ENCODE results near the gene HECW1. TPM values are rescaled to one million over a fixed set of nuclear protein-coding genes. Genes with fewer than 3 reads are reported as not detected.

Gene HECW1
- total RNA-seq, 4 donors from 2014 or later, result 0.83 to 3.9 (median 2.7) TPM; not detected in 1

DNA sequence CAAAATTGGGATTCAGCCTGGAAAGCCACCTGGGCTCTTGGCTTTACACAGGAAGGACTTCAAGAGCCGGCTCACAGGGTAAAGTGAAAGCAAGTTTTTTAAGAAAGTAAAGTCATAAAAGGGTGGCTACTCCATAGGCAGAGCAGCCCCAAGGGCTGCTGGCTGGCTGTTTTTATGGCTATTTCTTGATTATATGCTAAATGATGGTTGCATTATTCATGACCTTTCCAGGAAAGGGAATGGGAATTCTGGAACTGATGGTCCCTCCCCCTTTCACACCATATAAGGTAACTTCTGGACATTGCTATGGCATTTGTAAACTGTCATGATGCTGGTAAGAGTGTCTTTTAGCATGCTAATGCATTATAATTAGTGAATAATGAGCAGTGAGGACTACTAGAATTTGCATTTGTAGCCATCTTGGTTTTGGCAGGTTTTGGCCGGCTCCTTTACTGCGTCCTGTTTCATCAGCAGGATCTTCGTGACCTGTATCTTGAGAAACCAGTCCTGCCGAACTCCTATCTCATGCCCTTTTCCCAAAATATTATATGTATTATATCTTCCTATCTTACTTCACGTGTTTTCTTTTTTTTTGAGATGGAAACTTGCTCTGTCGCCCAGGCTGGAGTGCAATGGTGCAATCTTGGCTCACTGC, 80.5 kb downstream of the HECW1 start:
- no peaks in the 10 kb centered on the region for H3K9me3 ChIP-seq
- no peaks in the 10 kb centered on the region for H3K4me1 ChIP-seq
- no peak overlapping the region for H3K4me3 ChIP-seq
- H3K36me3 ChIP-seq, result no peaks in the 10 kb centered on the region
- no peak overlapping the region for H3K27ac ChIP-seq
- no peaks in the 10 kb centered on the region for H3K27me3 ChIP-seq
- no peak for DNase-seq
- TF ChIP-seq, protein P1, sequence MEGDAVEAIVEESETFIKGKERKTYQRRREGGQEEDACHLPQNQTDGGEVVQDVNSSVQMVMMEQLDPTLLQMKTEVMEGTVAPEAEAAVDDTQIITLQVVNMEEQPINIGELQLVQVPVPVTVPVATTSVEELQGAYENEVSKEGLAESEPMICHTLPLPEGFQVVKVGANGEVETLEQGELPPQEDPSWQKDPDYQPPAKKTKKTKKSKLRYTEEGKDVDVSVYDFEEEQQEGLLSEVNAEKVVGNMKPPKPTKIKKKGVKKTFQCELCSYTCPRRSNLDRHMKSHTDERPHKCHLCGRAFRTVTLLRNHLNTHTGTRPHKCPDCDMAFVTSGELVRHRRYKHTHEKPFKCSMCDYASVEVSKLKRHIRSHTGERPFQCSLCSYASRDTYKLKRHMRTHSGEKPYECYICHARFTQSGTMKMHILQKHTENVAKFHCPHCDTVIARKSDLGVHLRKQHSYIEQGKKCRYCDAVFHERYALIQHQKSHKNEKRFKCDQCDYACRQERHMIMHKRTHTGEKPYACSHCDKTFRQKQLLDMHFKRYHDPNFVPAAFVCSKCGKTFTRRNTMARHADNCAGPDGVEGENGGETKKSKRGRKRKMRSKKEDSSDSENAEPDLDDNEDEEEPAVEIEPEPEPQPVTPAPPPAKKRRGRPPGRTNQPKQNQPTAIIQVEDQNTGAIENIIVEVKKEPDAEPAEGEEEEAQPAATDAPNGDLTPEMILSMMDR (IDR thresholded peaks at IDR 0.05), result no peak

DNA sequence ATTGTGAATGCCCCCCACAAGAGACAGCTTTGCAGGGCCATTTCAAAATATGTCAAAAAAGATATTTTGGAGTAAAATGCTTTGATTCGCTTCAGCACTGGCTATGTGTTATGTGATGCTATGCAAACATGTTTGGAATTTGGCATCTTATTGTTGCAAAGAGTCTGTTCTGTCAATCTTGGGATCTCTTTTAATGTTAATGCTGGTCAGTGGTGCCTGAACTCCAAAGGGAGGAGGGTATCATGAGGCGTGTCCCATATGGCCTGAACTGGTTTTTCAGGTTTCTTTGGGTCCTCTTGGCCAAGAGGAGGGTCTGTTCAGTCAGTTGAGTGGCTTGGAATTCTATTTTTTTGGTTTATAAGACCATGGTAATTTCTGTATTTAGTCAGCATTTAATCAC, 81.4 kb downstream of the HECW1 start:
- H3K4me3 ChIP-seq, result no peak overlapping the region
- H3K9me3 ChIP-seq, result no peaks in the 10 kb centered on the region
- TF ChIP-seq, protein P1 (IDR thresholded peaks at IDR 0.05), result no peak
- TF ChIP-seq POLR2A (IDR thresholded peaks at IDR 0.05), result no peak
- H3K4me1 ChIP-seq, result no peaks in the 10 kb centered on the region
- no peaks in the 10 kb centered on the region for H3K36me3 ChIP-seq
- DNase-seq, result no peak
- no peaks in the 10 kb centered on the region for H3K27me3 ChIP-seq
- no peak overlapping the region for H3K27ac ChIP-seq

DNA sequence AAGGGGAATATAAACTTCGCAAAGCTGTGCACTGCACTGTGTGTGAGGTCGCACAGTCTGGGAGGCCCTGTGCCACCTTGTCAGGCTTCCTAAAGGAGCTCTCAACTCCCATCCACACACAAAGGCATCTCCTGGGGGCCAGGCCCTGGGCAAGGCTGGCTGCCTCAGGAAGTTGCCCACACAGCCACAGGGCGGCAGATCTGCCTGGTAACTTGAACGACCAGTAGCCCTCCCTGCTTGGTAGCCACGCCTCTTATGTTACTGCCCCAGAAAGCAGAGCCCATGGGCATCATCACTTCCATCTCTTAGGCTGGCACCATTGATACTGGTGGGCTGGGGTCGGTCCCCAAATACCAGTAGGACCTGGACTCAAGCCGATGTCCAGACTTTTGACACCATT, 82.8 kb downstream of the HECW1 start:
- no peak for TF ChIP-seq POLR2A (IDR thresholded peaks at IDR 0.05)
- TF ChIP-seq, protein P1 (IDR thresholded peaks at IDR 0.05), result no peak
- H3K9me3 ChIP-seq, result no peaks in the 10 kb centered on the region
- H3K4me3 ChIP-seq, result no peak overlapping the region
- DNase-seq, result no peak
- no peaks in the 10 kb centered on the region for H3K36me3 ChIP-seq
- no peaks in the 10 kb centered on the region for H3K27me3 ChIP-seq
- H3K4me1 ChIP-seq, result no peaks in the 10 kb centered on the region
- no peak overlapping the region for H3K27ac ChIP-seq

DNA sequence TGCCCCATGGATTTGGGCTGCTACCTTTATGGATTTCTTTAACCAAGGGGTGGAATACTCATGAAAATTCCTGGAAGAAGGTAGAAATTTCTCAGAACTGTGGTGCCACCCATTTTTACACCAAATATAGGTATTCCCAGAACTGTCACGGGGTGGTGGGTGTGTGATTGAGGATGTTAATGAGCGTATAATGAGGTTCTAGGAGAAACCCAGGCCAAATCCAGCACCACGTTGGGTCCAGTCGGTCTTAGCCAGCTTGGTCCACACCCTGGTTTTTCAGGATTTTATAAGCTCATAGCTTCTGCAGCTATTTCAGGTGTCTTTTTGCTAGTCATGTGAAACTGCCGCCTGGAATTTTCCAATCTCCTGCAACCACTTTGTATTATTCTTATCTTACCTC, 83.3 kb downstream of the HECW1 start:
- TF ChIP-seq POLR2A (IDR thresholded peaks at IDR 0.05), result no peak
- TF ChIP-seq, protein P1 (IDR thresholded peaks at IDR 0.05), result no peak
- Histone ChIP-seq H3K4me1 (no peaks in the 10 kb centered on the region), H3K27me3 (no peaks in the 10 kb centered on the region), H3K4me3 (no peak overlapping the region), H3K36me3 (no peaks in the 10 kb centered on the region), H3K9me3 (no peaks in the 10 kb centered on the region), H3K27ac (no peak overlapping the region)
- no peak for DNase-seq

DNA sequence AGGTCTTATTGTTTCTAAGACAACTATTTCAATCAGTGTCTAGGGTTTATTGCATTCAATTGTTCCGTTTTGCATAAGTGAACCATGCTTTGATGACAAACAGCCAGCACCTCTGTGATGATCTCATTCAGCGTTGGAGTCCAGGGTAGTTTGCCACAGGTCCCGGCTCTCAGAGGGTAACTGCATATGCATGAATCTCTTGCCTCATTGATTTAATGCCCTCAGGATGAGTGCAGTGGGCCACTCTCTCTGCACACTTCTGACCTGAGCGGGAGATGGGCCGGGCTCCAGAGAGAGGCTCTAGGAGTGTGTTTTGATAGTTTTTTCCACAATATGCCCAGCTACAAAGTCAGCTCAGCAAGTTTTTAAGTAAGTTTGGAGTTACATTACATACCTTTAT, 83.9 kb downstream of the HECW1 start:
- no peak overlapping the region for H3K27ac ChIP-seq
- no peaks in the 10 kb centered on the region for H3K27me3 ChIP-seq
- no peaks in the 10 kb centered on the region for H3K36me3 ChIP-seq
- no peaks in the 10 kb centered on the region for H3K4me1 ChIP-seq
- TF ChIP-seq, protein P1 (IDR thresholded peaks at IDR 0.05), result no peak
- TF ChIP-seq POLR2A (IDR thresholded peaks at IDR 0.05), result no peak
- H3K4me3 ChIP-seq, result no peak overlapping the region
- no peak for DNase-seq
- no peaks in the 10 kb centered on the region for H3K9me3 ChIP-seq

DNA sequence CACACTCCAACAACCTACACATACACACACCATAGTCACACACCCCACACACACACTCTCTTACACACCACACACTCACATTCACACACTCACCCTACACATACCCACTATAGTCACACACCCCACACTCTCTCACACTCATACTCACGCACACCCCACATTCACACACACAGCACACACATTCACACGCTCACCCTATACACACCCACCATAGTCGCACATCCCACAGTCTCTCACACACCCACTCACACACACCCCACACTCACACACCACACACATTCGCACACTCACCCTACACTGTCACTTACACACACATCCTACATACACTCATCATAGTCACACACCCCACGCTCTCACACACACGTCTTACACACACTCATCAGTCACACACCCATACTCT, 85.6 kb downstream of the HECW1 start:
- Histone ChIP-seq H3K4me3 (no peak overlapping the region), H3K4me1 (no peaks in the 10 kb centered on the region), H3K9me3 (no peaks in the 10 kb centered on the region), H3K27ac (no peak overlapping the region), H3K36me3 (no peaks in the 10 kb centered on the region), H3K27me3 (no peaks in the 10 kb centered on the region)
- no peak for DNase-seq
- TF ChIP-seq, protein P1 (IDR thresholded peaks at IDR 0.05), result no peak
